ENCODE measurements around the gene PLA2G5. TPM values are rescaled to one million over a fixed set of nuclear protein-coding genes. Genes with fewer than 3 reads are reported as not detected.

PLA2G5 gene
- not detected in 2 replicates for total RNA-seq (2016; rRNA removed; fragmentation: Illumina TruSeq; extraction: Trizol)
- not detected in 2 replicates for total RNA-seq (2016; cell fraction: cytosol; rRNA removed; fragmentation: Illumina TruSeq; extraction: Trizol; ENCODE audit: low read depth)
- total RNA-seq (2016; cell fraction: insoluble cytoplasmic fraction; rRNA removed; fragmentation: Illumina TruSeq; extraction: Trizol), result not detected in 2 replicates
- total RNA-seq (2016; cell fraction: membrane; rRNA removed; fragmentation: Illumina TruSeq; extraction: Trizol), result not detected in 2 replicates
- total RNA-seq (2016; cell fraction: nucleus; rRNA removed; fragmentation: Illumina TruSeq; extraction: Trizol), result not detected in 2 replicates
- not detected in 2 replicates for polyA plus RNA-seq (2011; rRNA removed)
- 0.06 TPM in 1 of 2 replicates, not detected in the other for polyA plus RNA-seq (2011; cell fraction: cytosol; rRNA removed)
- not detected in 2 replicates for polyA plus RNA-seq (2011; cell fraction: nucleus; rRNA removed)
- polyA plus RNA-seq (2012), result not detected in 2 replicates
- not detected in 2 replicates for polyA plus RNA-seq (2016; cell fraction: cytosol; fragmentation: Illumina TruSeq; extraction: Trizol; ENCODE audit: low read depth)
- not detected in 2 replicates for polyA plus RNA-seq (2016; cell fraction: insoluble cytoplasmic fraction; fragmentation: Illumina TruSeq; extraction: Trizol; ENCODE audit: low read depth)
- polyA plus RNA-seq (2016; cell fraction: membrane; fragmentation: Illumina TruSeq; extraction: Trizol; ENCODE audit: low read depth), result not detected in 2 replicates
- not detected in 2 replicates for polyA plus RNA-seq (2016; cell fraction: nucleus; fragmentation: Illumina TruSeq; extraction: Trizol; ENCODE audit: insufficient read depth, low read depth)
- polyA minus RNA-seq (2011; rRNA and poly(A)+ RNA removed; ENCODE audit: low replicate concordance), result not detected in 2 replicates
- not detected in 2 replicates for polyA minus RNA-seq (2011; cell fraction: cytosol; rRNA and poly(A)+ RNA removed)
- not detected in 2 replicates for polyA minus RNA-seq (2011; cell fraction: nucleus; rRNA and poly(A)+ RNA removed)
- not detected for Bru-seq, nascent RNA
- BruChase-seq, experiment 1, labeled RNA remaining after a 6-hour chase, result not detected
- not detected for BruChase-seq, experiment 2, labeled RNA remaining after a 2-hour chase
- long read RNA-seq, experiment 1, result 0 reads
- long read RNA-seq, experiment 2, result 0 reads

GRCh38 chr1:20069874-20070273 is at the start of gene PLA2G5:
Gene PLA2G5 (plus strand): TSS chr1:20070194. CDS start chr1:20084831, 14,637 bp downstream.
- no peaks in the 10 kb centered on the region for H3K4me1 ChIP-seq (ENCODE audit: insufficient read depth, low read length)
- H3K79me2 ChIP-seq (ENCODE audit: insufficient read depth, low read length), result no peaks in the 10 kb centered on the region
- no peak within 1 kb of the TSS for H3K27ac ChIP-seq (ENCODE audit: extremely low read length, insufficient read depth, low read length)
- FAIRE-seq, result no peak
- no peak for DNase-seq (ENCODE audit: low spot score)
- ChIA-PET POLR2A (no interaction called here), CTCF (ENCODE audit: low intra/inter-chr PET ratio, low total read pairs) (no interaction called here)
- no TSS peak for BruUV-seq (replicated peaks)
- H3K9me3 ChIP-seq (ENCODE audit: low read length), result no peaks in the 10 kb centered on the region
- no peak for ATAC-seq
- H3K4me3 ChIP-seq (replicated peaks in 1 of 3; ENCODE audit: insufficient read depth in 1 of 3, low read depth in 2 of 3, low read length in 3 of 3), result no peak within 1 kb of the TSS
- intact Hi-C loops (cut with micrococcal nuclease; ENCODE audit: unreplicated experiment) (no loop called here), in situ Hi-C loops (cut with HindIII; ENCODE audit: extremely low pct_ligation_motif_present, low pct_unique_long_range_greater_than_20kb) (no loop called here)
- no peak for TF ChIP-seq ZNF510 (CRISPR knock-in tag; IDR thresholded peaks at IDR 0.05; ENCODE audit: low read depth)
- no peak for TF ChIP-seq WIZ (CRISPR knock-in tag; IDR thresholded peaks at IDR 0.05)
- TF ChIP-seq POLR2AphosphoS5 (IDR thresholded peaks at IDR 0.05; ENCODE audit: low read depth, low read length), result no peak
- no peak for TF ChIP-seq KAT8 (CRISPR knock-in tag; IDR thresholded peaks at IDR 0.05)
- H3K27me3 ChIP-seq (ENCODE audit: control insufficient read depth in 1 of 2, insufficient read depth in 2 of 2, low read length in 2 of 2), result peaks cover 0 to 35% of the 10 kb centered on the region in 2 experiments; a peak in 2 of 5 replicates
- H3K4me2 ChIP-seq (ENCODE audit: low read depth, low read length), result no peak within 1 kb of the TSS
- H2AFZ ChIP-seq (ENCODE audit: low read length), result no peak within 1 kb of the TSS
- no peak within 1 kb of the TSS for H3K9ac ChIP-seq (ENCODE audit: insufficient read depth, low read depth, low read length)
- H4K20me1 ChIP-seq (ENCODE audit: insufficient read depth, low read length), result no peaks in the 10 kb centered on the region
- WGBS (ENCODE audit: low lambda C conversion rate), result 24% methylated on average over 5 of the region's 7 CpGs
- H3K36me3 ChIP-seq (replicated peaks in 1 of 2; ENCODE audit: control insufficient read depth in 1 of 2, insufficient read depth in 2 of 2, low read length in 2 of 2), result no peaks in the 10 kb centered on the region

GRCh38 chr1:20028125-20028524 is 41.9 kb upstream of the PLA2G5 start:
- Histone ChIP-seq H2AFZ (ENCODE audit: low read length) (no peak overlapping the region), H3K79me2 (ENCODE audit: insufficient read depth, low read length) (no peaks in the 10 kb centered on the region), H3K4me2 (ENCODE audit: low read depth, low read length) (no peak overlapping the region), H3K9ac (ENCODE audit: insufficient read depth, low read depth, low read length) (no peak overlapping the region), H3K4me3 (replicated peaks in 1 of 3; ENCODE audit: insufficient read depth in 1 of 3, low read depth in 2 of 3, low read length in 3 of 3) (no peak overlapping the region), H3K9me3 (ENCODE audit: low read length) (no peaks in the 10 kb centered on the region), H4K20me1 (ENCODE audit: insufficient read depth, low read length) (no peaks in the 10 kb centered on the region), H3K4me1 (ENCODE audit: insufficient read depth, low read length) (no peaks in the 10 kb centered on the region), H3K27ac (ENCODE audit: extremely low read length, insufficient read depth, low read length) (no peak overlapping the region), H3K27me3 (ENCODE audit: control insufficient read depth in 1 of 2, insufficient read depth in 2 of 2, low read length in 2 of 2) (peaks cover 0 to 22% of the 10 kb centered on the region in 2 experiments; a peak in 4 of 5 replicates), H3K36me3 (replicated peaks in 1 of 2; ENCODE audit: control insufficient read depth in 1 of 2, insufficient read depth in 2 of 2, low read length in 2 of 2) (no peaks in the 10 kb centered on the region)
- WGBS (ENCODE audit: low lambda C conversion rate), result 44% methylated on average over 5 of the region's 5 CpGs
- in situ Hi-C loops (cut with HindIII; ENCODE audit: extremely low pct_ligation_motif_present, low pct_unique_long_range_greater_than_20kb) (no loop called here), intact Hi-C loops (cut with micrococcal nuclease; ENCODE audit: unreplicated experiment) (no loop called here)
- DNase-seq (ENCODE audit: low spot score) (no peak), FAIRE-seq (no peak), ATAC-seq (no peak)
- CTCF ChIA-PET (ENCODE audit: low intra/inter-chr PET ratio, low total read pairs), result no interaction called here
- BruUV-seq (replicated peaks), result no TSS peak
- POLR2A ChIA-PET, result no interaction called here
- no peak for TF ChIP-seq NONO (IDR thresholded peaks at IDR 0.05)
- TF ChIP-seq NONO (CRISPR knock-in tag; conservative IDR thresholded peaks at IDR 0.05), result no peak
- no peak for TF ChIP-seq EZH2 (conservative IDR thresholded peaks at IDR 0.05; ENCODE audit: low read depth, low read length)
- TF ChIP-seq RELA (CRISPR knock-in tag; IDR thresholded peaks at IDR 0.05), result no peak
- TF ChIP-seq CENPBD1 (CRISPR knock-in tag; IDR thresholded peaks at IDR 0.05; ENCODE audit: borderline replicate concordance, low read depth), result no peak
- TF ChIP-seq GLI4 (CRISPR knock-in tag; IDR thresholded peaks at IDR 0.05; ENCODE audit: borderline replicate concordance), result no peak
- no peak for TF ChIP-seq ATF5 (CRISPR knock-in tag; IDR thresholded peaks at IDR 0.05; ENCODE audit: low read depth)
- TF ChIP-seq SPEN (CRISPR knock-in tag; IDR thresholded peaks at IDR 0.05; ENCODE audit: low read depth), result no peak
